Activated CD4-positive, alpha-beta T cell treated with anti-CD3 and anti-CD28 coated beads, Interleukin-2, amount 10 ng/mL, durations not matched to agents 24 days and 14 days (primary cell): Measurements from ENCODE around the gene LFNG. TPM values are rescaled to one million over a fixed set of nuclear protein-coding genes. Genes with fewer than 3 reads are reported as not detected.
A peak's percentile ranks its signal among the peaks of the same experiment; 100 is the strongest.

Source experiments
- DNase-seq: peaks from one replicate; pipeline ENCODE4 v3.0.0; 2022
- H3K27ac Mint-ChIP-seq: one replicate; pipeline ENCODE4 v1.8.0; 2022; ENCODE audit warnings: mild to moderate bottlenecking, mixed read lengths
- H3K27me3 Mint-ChIP-seq: one replicate; pipeline ENCODE4 v1.8.0; 2022; ENCODE audit warnings: mixed read lengths
- H3K36me3 Mint-ChIP-seq: one replicate; pipeline ENCODE4 v1.8.0; 2022; ENCODE audit warnings: low read depth, mild to moderate bottlenecking, mixed read lengths
- H3K4me1 Mint-ChIP-seq: one replicate; pipeline ENCODE4 v1.8.0; 2021; ENCODE audit warnings: mixed read lengths
- H3K4me3 Mint-ChIP-seq: one replicate; pipeline ENCODE4 v1.8.0; 2022; ENCODE audit warnings: mild to moderate bottlenecking, moderate library complexity, mixed read lengths
- H3K9me3 Mint-ChIP-seq: one replicate; pipeline ENCODE4 v1.8.0; 2021; ENCODE audit warnings: mixed read lengths
- intact Hi-C: fragments of 100-400 bp; cut with micrococcal nuclease; formaldehyde crosslinking; loops from one replicate; pipeline ENCODE4 v1.15.1; 2023
- total RNA-seq: library from RNA; stranded (reverse); gene quantifications from 2 replicates; pipeline ENCODE4 v1.2.3, GENCODE V29; 2022

LFNG gene
- total RNA-seq, 1 donor from 2014 or later, result 34.2 TPM

DNA sequence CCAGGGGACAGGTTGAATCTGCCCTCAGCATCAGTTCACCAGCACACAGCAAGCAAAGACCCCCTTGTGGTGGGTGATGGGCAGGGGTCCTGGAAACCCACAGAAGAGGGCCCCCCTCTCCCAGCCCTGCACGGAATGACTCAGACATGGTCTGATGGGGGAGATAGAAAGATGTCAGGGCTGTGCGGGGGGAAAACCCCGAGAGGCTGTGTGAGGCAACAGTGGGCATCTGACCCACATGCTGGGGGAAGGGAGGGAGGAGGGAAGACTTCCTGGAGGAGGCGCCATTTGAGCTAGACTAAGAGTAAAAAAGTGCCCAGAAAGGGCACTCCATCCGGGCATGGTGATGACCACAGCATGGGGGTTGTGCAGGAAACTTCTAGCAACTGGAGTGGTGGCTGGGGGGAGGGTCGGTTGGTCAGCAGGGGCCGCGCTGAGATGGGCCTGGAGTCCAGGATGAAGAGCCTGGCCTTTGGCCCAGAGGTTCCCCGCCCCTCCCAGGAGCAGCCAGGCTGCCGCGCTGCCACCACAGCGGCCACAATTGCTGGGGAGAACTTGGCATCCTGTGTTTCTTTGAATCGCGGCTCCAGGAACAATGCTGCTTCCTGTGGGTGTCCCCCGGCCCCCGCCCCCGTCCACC lies 2.5 kb downstream of the LFNG start:
- DNase-seq, result peak; percentile 90
- intact Hi-C loops, result loop anchor here (1.0 to 5.0 kb wide), 7 partner anchors 8 to 190 kb away; partner anchors contain the start of genes BRAT1, CHST12 and GRIFIN
- peak overlapping the region; percentile 97 for H3K4me3 Mint-ChIP-seq
- H3K27ac Mint-ChIP-seq, result peak overlapping the region; percentile 93
- H3K36me3 Mint-ChIP-seq, result peaks cover 19% of the 10 kb centered on the region
- H3K9me3 Mint-ChIP-seq, result no peaks in the 10 kb centered on the region
- H3K4me1 Mint-ChIP-seq, result peaks cover 38% of the 10 kb centered on the region
- H3K27me3 Mint-ChIP-seq, result peaks cover 7% of the 10 kb centered on the region

DNA sequence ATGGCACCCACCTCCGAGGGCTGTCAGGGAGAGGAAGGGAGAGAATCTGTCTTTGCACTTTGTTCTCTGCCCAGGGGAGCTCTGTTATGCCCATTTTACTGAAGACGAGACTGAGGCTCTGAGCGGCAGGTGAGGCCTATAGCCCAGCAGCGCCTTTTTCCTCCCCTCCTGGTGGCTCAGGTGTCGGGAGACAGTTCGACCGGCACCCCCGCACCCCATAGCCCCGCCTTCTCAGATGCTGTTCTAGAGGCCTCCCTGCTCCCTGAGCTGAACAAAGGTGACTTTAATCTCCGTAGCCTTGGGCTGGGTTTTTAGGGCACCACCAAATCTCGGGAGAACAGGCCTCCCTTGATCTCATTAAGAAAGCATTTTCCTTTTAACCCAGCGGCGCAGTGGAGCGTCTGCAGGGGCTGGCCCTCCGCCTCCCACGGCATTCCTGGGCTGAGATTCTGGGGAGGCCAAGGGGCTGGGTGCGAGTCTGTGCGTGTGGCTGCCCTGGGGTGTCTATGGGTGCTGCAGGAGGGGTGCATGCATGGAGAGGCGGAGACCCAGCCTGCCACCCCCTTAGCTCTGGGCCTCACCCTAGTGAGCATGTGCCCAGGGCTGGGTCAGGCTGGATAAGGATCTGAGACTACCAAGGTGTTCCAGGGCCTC lies 3.3 kb downstream of the LFNG start:
- peak overlapping the region; percentile 93 for H3K27ac Mint-ChIP-seq
- H3K27me3 Mint-ChIP-seq, result peaks cover 2% of the 10 kb centered on the region
- H3K4me3 Mint-ChIP-seq, result peak overlapping the region; percentile 97
- intact Hi-C loops, result loop anchor here (1.0 to 5.0 kb wide), 7 partner anchors 7 to 189 kb away; partner anchors contain the start of genes BRAT1, CHST12 and GRIFIN
- peak; percentile 80 for DNase-seq
- H3K4me1 Mint-ChIP-seq, result peaks cover 38% of the 10 kb centered on the region
- no peaks in the 10 kb centered on the region for H3K9me3 Mint-ChIP-seq
- peaks cover 21% of the 10 kb centered on the region for H3K36me3 Mint-ChIP-seq

DNA sequence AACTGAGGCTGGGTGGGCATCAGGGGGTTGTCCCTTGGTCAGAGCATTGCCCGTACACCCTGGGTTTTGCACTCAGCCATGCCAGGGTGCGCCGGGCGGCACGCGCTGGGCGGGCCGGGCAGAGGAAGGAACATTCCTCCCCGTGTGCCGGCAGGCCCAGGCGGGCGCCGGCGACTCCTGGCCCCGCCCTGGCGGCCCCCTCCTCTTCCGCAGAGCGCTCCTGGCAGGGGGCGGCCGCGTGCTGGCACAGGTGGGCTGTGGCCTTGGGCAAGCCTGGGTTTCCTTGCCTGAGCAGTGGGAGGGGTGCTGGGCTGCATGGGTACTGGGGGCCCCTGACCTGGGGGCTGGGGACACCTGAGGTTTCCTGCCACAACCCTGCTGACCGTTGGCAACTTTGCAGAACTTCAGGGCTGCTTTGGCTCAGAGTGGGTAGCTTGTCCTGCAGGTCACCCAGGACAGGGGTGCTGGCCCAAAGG lies 3.9 kb downstream of the LFNG start:
- no peak overlapping the region for H3K27ac Mint-ChIP-seq
- no peaks in the 10 kb centered on the region for H3K9me3 Mint-ChIP-seq
- H3K4me3 Mint-ChIP-seq, result peak overlapping the region; percentile 97
- intact Hi-C loops, result loop anchor here (2.0 to 5.0 kb wide), 4 partner anchors 15 to 189 kb away; partner anchors contain the start of genes CHST12 and GRIFIN
- no peaks in the 10 kb centered on the region for H3K27me3 Mint-ChIP-seq
- peaks cover 24% of the 10 kb centered on the region for H3K36me3 Mint-ChIP-seq
- peaks cover 42% of the 10 kb centered on the region for H3K4me1 Mint-ChIP-seq
- no peak for DNase-seq

DNA sequence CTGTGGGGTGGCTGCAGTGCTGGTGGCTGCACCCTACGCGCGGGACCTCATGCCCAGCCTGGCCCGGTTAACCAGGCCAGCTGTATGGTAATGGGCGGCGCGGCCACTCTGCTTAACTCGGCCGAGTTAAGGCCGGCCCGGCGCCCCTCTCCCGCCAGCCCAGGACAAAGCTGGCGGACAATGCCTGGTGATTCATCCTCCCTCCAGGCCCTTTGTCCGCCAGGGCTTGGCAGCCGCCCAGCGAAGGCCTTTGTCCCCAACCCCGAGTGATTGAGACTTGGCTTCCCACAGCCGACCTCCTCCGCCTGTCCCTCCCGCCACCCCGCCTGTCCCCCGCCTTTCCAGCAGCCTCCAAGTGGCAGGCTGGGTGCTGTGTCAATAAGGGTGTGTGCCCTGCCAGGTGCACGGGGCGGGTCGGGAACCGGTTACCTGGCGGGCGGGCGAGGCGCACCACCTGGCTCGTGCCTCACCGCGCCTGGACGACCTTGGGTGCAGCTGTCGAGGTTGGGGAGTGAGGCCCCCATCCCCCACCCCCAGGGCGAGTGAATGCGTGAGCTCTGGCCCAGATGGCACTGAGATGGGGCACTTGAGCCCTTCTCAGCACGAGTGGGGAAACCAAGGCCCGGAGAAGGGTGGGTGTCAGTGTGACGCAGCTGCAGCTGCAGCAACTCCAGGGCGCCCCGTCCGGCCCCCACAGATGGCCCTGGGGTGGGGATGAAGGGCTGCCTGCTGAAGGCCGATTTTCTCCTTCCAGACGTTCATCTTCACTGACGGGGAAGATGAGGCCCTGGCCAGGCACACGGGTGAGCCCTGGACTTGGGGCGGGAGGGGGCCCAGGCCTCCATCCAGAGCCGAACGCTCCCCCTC lies 4.6 kb downstream of the LFNG start:
- intact Hi-C loops, result loop anchor here (2.0 to 5.0 kb wide), 4 partner anchors 15 to 188 kb away; partner anchors contain the start of genes CHST12 and GRIFIN

DNA sequence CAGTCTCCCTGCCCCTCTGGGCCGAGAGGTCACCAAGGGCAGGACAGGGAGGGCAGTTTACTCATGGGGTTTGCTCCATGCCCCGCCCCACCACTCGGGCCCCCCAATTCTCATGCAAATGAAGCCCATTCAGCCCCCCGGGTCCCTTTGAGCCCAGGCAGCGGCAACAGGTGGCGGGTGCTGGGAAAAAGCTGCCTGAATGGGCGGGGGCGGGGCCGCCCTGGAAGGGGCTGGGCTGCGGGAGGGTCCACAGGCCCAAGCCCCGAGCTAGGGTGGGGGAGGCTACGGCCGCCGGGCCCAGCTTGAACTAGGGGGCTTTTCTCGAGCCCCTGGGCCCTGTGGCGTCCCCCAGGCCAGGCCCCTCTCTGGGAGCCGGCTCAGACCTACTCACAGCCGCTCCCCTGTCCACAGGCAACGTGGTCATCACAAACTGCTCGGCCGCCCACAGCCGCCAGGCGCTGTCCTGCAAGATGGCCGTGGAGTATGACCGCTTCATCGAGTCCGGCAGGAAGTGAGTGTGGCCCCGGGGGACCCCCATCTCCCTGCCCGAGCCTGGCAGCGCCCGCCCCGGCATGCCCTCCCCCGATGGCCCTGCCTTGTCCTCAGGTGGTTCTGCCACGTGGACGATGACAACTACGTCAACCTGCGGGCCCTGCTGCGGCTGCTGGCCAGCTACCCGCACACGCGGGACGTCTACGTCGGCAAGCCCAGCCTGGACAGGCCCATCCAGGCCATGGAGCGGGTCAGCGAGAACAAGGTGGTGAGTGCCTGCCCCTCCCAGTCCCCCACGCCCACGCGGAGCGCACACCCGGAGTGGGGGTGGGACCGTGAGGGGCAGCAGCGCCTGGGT lies 5.5 kb downstream of the LFNG start:
- intact Hi-C loops, result loop anchor here (5.0 kb wide), 3 partner anchors 48 to 187 kb away; partner anchors contain the start of genes CHST12 and GRIFIN
- no peak for DNase-seq
- Mint-ChIP-seq H3K27ac (no peak overlapping the region), H3K36me3 (peaks cover 25% of the 10 kb centered on the region), H3K4me3 (no peak overlapping the region), H3K9me3 (no peaks in the 10 kb centered on the region), H3K4me1 (peaks cover 54% of the 10 kb centered on the region), H3K27me3 (no peaks in the 10 kb centered on the region)

More for the DNA sequence above, 4.6 kb downstream of the LFNG start:
- Mint-ChIP-seq H3K36me3 (peaks cover 24% of the 10 kb centered on the region), H3K27ac (no peak overlapping the region), H3K9me3 (no peaks in the 10 kb centered on the region), H3K4me3 (no peak overlapping the region), H3K27me3 (no peaks in the 10 kb centered on the region), H3K4me1 (peaks cover 48% of the 10 kb centered on the region)
- no peak for DNase-seq

DNA sequence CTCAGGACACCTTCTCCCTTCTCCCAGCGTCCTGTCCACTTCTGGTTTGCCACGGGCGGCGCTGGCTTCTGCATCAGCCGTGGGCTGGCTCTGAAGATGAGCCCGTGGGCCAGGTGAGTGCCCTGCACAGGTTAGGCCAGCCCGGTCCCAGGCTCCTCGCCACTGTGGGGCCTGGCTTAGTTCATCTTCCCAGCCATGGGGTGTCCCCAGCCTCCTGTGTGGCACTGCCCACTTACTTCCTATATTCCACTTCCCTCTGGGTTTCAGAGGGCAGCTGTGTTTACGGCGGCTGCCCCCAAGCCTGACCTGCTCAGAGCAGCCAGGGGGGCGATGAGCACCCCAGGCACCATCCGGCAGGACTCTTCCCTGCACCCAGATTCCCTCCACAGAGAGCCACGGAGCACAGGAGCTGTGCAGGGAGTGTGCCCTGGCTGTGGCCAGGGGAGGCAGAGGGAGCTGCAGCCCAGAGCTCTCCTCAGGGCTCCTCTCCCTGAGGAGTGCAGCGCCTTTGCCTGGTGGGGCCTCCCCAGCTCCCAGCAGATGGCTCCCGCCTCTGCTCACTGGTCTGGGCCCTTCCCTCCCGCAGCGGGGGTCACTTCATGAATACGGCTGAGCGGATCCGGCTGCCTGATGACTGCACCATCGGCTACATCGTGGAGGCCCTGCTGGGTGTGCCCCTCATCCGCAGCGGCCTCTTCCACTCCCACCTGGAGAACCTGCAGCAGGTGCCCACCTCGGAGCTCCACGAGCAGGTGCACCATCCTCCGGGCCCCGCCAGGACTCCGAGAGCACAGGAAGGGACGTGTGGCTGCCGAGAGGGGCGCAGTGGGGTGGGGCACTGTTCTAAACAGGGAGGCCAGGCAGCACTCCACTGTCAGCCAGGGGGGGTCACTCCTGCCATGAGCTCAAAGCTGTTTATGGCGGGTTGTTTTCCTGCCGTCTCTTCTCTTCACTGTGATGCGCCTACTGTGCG lies 6.4 kb downstream of the LFNG start:
- H3K36me3 Mint-ChIP-seq, result peaks cover 28% of the 10 kb centered on the region
- DNase-seq, result no peak
- no peaks in the 10 kb centered on the region for H3K27me3 Mint-ChIP-seq
- peak overlapping the region; percentile 37 for H3K27ac Mint-ChIP-seq
- intact Hi-C loops, result no loop called here
- no peaks in the 10 kb centered on the region for H3K9me3 Mint-ChIP-seq
- H3K4me1 Mint-ChIP-seq, result peaks cover 57% of the 10 kb centered on the region
- H3K4me3 Mint-ChIP-seq, result peak overlapping the region; percentile 17

DNA sequence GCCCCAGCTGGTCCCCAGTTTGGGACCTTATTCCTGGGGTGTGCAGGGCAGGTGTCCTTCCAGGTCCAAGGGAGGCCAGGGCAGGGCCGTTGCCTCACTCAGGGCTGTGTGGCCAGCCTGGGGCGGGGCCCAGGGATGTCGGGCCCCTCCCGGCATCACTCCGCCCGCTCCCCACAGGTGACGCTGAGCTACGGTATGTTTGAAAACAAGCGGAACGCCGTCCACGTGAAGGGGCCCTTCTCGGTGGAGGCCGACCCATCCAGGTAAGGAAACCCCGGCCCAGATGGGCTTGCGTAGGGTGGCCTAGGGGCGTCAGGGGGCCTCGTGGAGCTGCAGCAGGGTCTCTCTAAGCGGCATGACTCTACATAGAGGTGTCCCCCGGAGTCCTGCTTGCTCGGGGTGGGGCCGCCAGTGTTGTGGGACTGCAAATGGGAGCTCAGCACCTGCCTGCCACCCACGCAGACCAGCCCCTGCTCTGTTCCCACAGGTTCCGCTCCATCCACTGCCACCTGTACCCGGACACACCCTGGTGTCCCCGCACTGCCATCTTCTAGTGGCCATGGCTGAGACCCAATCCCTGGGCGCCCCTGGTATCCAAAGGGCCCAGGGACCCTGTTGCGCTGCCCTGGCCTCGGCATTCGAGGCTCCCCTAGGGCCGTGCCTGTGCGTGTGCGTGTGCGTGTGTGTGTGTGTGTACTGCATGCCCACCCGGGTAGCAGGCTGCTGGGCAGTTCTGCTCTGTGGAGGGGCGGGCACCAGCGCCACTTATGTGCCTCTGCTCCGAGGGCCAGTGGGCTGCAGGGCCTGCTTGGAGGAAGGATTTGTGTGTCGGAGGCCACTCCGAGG lies 7.3 kb downstream of the LFNG start:
- H3K36me3 Mint-ChIP-seq, result peaks cover 25% of the 10 kb centered on the region
- intact Hi-C loops, result no loop called here
- H3K4me1 Mint-ChIP-seq, result peaks cover 55% of the 10 kb centered on the region
- no peak overlapping the region for H3K4me3 Mint-ChIP-seq
- H3K9me3 Mint-ChIP-seq, result no peaks in the 10 kb centered on the region
- no peak for DNase-seq
- H3K27me3 Mint-ChIP-seq, result no peaks in the 10 kb centered on the region
- peak overlapping the region; percentile 81 for H3K27ac Mint-ChIP-seq

DNA sequence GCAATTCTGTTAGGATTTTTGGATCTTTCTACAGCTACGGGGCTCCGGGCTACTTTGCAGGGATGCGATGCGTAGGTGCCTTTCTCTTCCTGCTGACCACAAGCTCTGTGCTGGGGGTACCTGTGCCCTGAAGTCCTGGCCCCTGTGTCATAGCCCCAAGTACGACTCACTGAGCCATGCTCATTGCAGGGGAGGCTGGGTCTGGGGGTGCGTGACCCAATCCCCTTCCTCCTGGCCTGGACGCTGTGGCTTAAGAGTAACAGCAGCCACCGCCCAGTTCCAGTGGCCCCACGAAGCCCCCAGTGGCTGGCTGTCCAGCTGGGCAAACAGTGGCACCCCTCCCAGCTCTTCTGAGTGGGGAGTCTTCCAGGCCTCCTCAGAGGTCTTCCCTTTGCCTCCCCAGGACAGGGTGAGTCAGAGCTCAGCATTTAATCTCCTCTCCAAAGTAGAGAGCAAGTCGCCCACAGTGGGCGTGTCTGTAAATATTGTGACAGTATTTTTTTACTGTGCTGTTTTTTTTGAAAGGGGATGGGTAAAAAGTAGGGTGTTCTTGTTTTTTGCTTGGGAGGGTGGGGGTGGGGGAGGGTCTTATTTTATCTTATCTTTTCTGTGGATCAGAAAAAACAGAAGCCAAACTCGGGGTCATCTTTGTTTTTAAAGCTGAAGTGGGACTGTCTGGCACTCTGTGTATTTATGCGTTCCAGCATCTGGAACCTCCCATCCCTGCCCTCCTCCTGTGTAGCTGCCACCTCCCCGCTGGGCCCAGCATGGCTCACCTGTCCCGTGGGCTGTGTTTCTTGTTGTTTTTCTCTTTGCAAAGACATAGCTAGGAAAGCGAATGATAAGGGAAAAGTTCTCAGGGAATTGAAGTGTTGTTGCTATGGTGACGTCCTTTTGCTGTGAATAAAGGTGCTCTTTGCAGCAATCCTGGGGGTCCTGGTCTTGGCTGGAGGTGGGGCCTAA lies 8.2 kb downstream of the LFNG start:
- peaks cover 22% of the 10 kb centered on the region for H3K36me3 Mint-ChIP-seq

DNA sequence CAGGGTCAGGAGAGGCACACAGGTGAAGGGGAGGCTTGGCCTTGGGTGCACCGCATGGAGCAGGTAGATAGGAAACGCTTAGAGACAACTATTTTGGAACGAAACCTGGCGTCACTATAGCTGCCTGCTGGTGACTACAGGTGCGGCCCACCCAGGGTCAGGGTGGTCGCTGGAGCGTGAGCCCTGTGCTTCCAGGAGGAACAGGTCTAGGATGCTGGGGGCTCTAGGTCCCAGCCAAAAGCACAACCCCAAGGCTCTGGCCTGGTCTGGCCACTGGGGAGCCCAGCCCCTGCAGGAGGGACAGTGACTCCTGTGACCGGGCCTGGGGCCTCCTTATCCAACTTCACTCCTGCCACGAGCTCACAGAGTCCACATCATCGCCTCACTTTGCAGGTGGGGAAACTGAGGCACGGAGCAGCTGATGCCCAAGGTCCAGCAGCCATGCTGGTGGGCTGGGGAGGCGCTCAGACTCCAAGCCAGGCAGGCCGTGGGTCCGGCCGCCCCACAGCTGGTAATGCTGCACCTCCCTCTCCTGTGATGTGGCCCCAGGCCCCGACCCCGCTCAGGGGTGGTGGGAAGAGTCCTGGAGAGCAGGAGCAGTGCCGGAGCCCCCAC lies 9.0 kb downstream of the LFNG start:
- H3K4me1 Mint-ChIP-seq, result peaks cover 42% of the 10 kb centered on the region
- peak overlapping the region; percentile 68 for H3K4me3 Mint-ChIP-seq
- H3K36me3 Mint-ChIP-seq, result peaks cover 18% of the 10 kb centered on the region
- H3K27me3 Mint-ChIP-seq, result no peaks in the 10 kb centered on the region
- no peaks in the 10 kb centered on the region for H3K9me3 Mint-ChIP-seq
- peak overlapping the region; percentile 98 for H3K27ac Mint-ChIP-seq
- intact Hi-C loops, result no loop called here
- DNase-seq, result peak; percentile 69

More for the DNA sequence above, 8.2 kb downstream of the LFNG start:
- intact Hi-C loops, result no loop called here
- peak overlapping the region; percentile 98 for H3K27ac Mint-ChIP-seq
- no peaks in the 10 kb centered on the region for H3K9me3 Mint-ChIP-seq
- H3K27me3 Mint-ChIP-seq, result no peaks in the 10 kb centered on the region
- peak overlapping the region; percentile 68 for H3K4me3 Mint-ChIP-seq
- DNase-seq, result peak; percentile 81
- H3K4me1 Mint-ChIP-seq, result peaks cover 47% of the 10 kb centered on the region
